Hypothalamus (tissue), 51 donors: ENCODE measurements around the gene ERP27.

Source experiments
- DNase-seq, 51 donors: peaks; one replicate each; lab custom pipeline; 2025; lab: John Stamatoyannopoulos, UW

Gene ERP27

DNA sequence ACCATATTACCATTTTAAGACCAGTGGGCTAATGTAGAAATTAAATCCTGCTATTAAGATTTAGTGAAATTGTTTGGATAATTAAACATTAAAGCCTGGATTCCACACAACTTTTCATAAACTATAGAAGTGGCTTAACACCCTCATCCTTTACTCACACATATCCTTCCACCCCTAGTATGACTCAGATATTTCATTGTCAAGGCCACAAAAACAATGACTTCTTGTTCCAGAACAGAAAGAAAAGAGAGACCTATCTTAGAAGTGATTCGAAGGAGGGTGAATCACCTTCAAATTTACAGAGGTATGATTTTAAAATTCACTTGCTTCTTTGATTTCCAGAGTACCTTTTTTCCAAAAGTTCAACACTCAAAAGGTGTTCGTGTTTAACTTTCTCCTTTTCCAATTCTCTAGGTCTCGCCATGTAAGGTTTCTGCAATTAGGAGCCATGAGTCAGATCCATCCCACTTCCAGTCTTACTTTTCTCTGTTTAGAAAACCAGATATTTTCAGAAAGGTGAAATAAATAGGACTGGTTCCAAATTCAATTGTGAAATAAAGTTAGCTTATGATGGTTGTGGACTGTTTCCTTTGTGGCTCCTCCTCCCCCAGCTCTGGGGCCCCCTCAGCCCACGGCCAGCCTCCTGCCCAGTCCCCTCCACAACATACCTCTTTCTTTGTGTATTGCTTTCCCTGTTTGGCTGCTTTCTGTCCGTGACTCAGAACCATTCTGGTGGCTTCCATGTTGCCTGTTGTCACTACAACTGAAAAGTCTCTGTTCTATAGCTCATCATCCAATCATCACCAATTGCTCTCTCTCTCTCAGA, 28.0 kb downstream of the ERP27 start:
- DNase-seq, result peak in 1 of 51 donors; percentile 25

DNA sequence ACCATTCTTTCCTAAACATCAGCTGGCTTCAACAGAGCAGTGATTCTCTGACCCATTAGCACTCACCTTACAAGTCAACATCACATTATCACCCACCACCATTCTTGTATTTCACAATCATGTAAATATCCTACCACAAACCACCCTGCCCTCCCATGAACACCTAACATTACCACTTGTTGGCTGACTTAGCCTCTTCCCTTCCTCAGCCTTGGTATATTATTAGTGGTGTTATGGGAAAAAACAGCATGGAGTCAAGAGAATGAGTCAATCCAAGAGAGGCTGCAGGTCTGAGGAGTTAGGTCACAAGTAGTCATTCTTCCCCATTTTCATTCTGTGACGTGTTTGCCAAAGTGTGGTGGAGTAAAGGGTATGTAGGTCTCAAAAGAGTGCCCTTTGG, 30.4 kb downstream of the ERP27 start:
- DNase-seq, result no peak

DNA sequence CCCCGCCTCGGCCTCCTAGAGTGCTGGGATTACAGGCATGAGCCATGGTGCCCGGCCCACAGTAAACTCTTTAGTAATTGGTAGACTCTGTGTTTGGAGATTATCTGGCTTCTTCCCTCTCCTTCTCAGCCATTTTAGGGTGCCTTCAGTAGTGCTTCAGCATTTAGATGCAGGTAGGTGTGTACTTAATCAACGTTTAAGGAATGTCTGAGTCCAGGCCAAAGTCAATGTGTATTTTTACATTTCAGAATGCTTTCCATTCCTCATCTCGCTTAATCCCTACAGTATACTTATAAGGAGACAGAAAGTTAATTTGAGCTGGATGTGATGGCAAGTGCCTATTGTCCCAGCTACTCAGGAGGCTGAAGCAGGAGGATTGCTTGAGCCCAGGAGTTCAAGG, 32.2 kb downstream of the ERP27 start:
- no peak for DNase-seq

DNA sequence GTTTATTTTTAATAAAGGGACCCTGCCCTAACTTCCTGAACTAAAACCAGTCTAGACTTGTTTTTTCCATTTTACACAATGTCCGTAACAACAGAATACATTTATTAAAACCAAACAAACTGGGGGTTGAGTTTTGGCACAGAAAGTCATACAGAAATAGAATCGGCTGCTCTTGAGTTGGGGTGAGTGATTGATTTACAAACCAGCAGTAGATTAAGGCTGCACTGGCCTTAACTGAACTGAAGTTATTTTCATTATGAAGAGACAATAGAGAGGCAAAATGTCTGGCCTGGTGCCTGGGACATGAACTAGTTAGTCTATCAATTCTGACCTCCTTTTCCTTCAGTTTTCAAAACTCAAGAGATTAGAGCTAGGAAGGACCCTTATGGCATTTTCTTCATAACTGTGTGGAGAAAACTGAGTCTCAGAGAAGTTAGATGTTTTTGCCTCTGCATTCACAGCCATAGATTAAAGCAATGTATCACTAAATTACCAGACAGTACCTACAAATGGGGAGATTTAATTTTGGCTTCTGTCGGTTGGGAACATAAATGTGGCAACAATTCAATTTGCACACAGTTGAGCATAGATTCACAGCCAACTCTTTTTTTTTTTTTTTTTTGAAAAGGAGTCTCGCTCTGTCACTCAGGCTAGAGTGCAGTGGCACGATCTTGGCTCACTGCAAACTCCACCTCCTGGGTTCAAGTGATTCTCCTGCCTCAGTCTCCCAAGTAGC, 32.9 kb downstream of the ERP27 start:
- no peak for DNase-seq

DNA sequence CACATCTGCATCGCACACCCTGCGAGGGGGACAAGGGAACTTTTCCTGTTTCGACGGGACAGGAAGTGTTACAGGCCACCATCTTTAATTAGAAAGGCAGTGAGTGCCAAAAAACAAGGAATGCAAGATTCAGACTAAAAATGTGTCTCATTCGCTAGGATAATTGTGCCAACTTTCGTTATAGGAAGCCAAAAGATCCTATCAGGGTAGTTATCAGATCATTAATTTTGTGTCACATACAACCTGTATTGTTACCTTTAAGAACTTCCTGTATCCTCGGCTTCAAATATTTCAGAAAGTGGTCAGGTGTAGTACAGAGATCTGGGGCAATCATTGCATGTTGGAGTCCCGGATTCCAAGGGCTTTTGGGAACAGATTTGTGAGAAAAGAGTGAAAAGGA, 33.5 kb downstream of the ERP27 start:
- no peak for DNase-seq

DNA sequence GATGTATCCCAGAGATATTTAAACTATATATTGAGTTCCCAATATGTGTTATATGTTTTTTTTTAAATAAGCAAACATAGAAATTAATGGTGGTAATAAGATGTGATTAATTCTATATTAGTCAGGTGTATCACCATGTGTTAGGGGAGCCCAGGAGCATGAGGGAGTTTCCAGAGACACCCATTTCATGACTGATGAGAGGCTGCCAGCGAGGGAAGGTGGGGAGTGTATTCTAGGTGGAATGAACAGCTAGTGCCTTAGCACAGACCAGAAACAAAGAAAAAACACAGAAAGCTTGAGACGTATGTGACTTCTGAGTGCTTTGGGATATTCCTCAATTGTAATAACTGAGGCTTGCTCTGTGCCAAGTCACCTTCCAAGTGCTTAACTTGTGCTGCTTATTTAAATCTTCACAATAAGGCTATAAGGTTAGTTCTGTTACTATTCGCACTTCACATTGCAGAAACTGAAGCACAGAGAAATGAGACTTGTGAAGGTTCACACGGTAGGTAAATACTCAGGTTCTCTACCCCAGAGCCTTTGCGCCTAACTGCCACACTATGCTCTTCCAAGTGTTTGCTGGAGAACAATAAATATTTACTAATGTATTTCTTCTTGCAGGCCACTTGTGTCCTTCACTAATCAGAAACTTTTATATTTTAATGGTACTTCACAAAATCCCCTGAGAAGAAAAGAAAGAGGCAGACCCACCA, 34.8 kb downstream of the ERP27 start:
- DNase-seq, result no peak

DNA sequence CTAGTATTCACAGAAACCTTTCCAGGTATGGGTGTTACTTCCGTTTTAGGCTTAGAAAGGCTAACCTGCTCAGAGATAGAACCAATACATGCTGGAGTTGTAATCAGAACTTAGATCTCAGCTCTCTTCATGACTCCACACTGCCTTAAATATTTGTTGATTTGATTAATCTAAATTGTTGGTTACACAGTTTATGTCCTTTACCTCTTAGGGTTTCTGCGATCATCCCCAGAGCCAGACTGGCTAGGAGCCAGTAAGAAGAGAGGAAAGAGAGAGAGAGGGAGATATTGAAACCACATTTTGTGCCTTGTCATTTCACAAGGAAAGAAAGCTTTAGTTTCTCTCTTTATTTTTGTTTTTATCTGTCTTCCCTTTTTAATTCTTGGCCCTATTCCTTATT, 35.9 kb downstream of the ERP27 start:
- no peak for DNase-seq

DNA sequence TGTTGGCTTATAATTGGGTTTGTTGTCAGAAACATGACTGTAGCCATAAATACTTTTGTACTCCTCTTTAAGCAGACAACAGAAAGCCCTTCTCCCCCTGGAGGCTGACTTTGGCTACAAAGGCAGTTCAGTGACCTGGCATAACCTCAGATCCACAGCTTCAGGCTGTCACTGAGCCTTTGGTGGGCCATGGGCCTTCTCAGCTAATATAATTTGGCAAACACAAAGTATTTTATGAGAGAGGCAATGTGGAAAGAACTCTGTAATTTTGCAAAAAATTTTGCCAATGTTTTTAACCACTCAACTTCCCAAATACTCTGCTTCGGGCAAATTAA, 37.1 kb downstream of the ERP27 start:
- DNase-seq, result no peak

DNA sequence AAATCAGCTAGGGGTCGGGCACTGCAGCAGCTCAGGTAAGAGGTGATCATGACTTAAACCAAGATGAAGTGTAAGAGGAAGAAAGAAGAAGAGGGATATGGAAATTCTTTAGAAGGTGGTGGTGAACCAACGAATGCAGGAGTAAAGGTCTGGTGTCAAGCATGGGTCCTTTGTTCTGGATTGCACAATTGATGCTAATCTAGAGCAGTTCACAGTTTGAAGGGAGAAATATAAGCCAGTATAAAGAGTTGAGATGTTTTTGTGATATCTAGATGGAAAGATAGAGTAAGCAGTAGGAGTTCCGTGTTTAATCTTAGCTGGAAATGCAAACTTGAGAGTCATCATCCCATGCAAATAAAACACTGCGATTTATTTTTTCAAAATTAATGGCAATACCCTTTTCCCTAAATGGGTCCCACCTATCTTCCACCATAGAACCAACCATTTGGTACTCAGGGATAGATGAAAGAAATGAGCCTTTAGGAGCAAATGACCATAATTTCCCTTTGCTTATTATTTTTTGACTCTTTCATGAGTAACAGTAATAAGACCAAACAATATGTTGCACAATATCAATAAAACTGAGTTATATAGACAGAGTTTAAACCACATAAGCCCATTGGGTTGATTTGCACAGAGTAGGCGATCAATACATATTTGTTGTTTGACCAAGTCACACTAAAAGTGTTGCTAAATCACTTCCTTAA, 37.7 kb downstream of the ERP27 start:
- DNase-seq, result no peak

DNA sequence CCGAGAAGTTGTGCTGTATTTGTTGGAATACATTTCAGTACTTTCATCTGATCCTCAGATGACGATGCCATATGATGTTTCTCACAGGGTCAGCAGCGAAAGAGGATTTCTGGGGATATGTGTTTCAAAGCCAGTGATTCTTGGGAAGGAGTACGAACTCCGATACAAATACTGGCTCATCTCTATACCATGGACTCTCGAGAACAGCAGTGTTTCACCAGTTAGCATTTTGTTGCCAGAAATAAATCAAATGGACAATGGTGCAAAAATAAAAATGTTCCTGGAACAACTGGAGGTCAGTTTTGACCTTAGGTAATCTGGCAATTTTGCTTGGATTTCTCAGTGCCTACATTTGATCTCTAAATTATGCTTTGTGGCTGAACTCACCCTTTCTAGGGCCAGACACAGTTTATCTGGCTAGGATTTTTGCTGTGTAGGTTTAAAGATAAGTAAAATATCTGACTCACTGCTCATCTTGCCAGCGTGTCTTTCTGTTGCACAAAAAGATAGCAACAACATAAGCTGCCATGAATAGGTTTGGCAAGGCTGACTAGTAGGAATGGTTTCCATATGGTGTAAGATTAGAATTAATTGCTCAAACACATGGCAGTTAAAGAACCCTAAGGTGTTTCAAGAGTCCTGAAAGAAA, 41.7 kb downstream of the ERP27 start:
- DNase-seq, result no peak

DNA sequence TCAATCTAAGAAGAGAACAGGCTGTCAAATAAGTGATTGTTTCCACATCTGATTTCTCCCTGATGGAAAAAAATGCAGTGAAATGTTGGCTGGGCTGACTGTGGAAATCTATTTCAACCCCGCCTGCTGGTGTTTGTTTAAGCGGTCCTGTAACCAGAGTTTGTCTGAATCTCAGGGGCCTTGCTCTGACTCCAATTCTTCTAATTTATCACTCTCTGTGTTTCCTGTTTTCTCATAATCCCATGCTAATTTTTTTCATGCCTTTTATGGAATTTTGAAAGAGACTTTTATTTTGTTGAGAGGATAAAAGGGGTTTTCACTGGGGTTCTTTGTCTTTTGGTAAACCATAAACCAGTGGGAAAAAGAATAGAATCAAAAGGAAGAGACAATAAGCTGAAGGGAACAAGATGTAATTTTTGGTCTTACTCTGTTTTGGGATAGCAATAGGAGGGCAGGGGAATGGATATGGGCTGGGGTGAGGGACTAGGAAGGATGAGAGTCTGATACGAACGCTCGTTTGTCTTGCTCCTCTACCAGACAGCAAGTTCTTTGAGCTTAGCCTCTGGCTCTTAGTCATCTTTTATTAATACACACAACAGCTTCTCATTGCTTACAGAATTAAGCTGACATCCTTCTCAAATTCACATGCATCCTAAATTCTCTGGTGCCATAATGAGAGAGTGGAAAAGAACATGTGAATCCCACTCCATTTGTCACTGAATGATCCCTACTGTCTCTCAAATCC, 44.7 kb downstream of the ERP27 start:
- DNase-seq, result no peak

DNA sequence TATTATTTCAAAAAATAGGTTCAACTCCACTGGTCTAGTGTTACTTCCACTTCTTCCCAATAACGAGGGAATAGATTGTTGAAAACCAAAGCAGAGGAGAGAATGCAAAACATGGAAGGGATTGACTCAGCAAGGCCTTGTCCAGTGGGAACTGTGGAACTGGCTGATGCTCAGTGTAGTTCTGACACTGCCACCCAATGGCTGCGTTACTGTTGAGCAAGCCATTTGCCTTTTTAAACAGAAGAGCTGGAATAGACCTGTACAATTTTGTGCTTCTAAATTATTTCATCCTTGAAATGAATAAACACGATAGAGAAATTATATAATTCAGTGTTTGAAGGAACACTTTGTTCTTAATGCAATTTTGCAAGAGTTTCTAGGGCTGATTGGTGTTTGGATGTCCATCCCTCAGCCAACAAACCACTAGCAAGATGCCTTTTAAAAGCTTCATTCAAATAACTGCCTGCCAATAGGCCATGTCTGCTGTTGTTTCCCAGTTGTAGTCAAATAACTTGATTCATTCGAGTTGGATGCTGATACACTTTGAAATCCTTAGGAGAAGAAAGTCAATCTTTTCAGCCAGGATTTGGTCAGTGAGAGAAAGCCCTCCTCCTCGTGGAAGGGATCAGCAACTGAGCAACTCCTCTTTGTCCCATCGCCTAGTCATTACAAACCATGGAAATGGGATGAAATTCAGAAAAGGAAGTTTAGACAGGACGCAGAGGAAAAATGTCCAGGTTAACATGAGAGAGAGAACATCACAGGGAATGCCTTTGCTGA, 45.4 kb downstream of the ERP27 start:
- DNase-seq, result peak in 12 of 51 donors; percentile 1 to 41 (median 25)

DNA sequence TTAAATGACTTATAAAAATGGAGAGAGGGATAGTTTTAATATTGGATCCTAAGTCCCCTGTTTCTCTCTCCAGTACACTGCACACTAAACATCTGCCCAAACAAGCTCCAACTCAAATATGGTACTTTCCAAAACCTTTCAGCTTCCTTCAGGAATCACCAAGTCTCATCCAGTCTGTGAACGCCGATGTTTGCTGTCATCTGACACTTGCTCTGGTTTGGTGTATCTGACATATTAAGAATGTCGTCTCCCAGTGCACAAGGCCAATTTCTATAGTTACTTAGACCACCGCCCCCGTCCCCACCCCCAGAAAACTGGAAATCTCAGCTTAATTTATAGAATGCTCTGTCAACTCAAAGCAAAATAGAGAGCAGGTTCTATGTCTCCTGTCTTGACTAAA, 47.6 kb downstream of the ERP27 start:
- no peak for DNase-seq

DNA sequence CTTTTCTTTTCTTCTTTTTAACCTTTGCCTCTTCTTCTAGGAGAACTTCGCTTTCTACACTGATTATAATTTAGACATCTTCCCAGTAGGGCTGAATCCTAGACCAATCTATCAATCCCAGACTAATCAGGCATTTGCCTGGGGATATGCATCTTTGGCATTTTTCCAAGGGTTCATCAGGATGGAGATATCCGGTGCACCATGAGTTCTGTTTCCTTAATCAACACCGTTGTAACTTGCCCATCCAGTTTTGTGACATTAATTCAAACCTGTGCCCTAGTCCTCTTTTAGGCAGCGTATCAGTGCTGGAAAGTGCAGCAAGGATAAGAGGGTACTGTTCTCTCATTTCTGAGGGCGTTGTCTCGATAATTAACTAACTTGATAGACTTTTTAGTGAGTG, 52.1 kb downstream of the ERP27 start:
- no peak for DNase-seq

DNA sequence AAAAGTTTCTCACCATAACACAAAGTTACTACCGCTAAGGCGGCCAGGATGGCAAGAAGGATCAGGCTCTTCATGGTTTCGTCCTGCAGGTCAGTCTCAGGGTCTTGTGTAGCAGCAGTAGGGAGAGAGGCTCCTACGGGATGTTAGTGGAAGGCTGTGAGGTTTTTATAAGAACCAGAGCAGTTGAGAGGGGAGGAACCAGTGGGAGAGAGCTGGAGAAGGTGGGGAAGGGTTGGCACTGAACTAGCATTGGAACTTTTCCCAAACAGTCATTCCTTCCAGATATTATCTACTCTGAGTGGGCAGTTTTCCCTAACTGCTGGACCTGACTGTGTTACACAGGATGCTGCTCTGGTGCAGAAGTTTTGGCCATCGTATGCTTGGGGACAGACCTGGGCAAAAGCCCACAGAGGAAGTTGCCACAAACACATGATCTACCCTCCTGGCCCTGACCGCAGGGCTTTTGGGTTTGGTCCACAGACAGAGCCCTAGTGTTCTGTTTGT, 52.6 kb downstream of the ERP27 start, which contains the start of gene MGP:
Gene MGP (minus strand): TSS at position 137 of the 504 bp plus-strand sequence. CDS start 63 bp downstream, at position 74.
- peak in 4 of 51 donors; percentile 2 to 16 (median 6) for DNase-seq

DNA sequence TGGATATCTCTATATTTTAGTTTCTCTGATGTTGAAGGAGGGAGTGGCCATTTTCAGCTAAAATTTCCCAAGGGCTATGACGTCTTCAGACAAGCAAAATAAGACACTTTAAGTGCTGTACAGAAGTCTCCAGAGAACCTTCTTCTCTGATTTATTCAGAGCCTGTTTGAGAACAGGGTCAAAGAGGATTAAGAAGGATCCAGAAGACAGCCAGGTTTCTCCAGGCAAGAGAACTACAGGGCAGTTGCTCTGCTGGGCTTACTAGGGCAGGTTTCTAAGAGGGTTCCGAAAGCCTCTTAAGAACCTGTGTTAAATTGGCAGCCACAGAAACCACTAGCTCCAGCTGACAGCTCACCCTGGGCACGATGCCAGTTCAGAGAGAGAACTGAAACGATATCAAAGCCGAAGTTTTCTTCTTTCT, 53.9 kb downstream of the ERP27 start:
- DNase-seq, result peak in 45 of 51 donors; percentile 2 to 73 (median 44)

DNA sequence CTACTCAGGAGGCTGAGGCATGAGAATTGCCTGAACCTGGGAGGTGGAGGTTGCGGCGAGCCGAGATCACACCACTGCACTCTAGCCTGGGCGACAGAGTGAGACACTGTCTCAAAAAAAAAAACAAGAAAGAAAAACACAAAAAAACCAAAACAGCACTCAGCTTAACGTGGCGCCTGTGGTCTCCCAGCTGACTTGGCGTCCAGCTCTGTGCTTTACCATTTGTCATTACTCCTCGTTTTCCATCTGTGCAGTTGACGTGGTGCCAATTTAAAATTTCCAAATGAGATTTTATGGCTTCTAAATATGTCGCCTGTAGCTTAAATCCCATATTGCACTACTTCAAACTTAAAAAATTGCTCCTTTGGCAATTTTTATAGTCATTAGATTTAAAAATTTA, 54.7 kb downstream of the ERP27 start:
- no peak for DNase-seq

DNA sequence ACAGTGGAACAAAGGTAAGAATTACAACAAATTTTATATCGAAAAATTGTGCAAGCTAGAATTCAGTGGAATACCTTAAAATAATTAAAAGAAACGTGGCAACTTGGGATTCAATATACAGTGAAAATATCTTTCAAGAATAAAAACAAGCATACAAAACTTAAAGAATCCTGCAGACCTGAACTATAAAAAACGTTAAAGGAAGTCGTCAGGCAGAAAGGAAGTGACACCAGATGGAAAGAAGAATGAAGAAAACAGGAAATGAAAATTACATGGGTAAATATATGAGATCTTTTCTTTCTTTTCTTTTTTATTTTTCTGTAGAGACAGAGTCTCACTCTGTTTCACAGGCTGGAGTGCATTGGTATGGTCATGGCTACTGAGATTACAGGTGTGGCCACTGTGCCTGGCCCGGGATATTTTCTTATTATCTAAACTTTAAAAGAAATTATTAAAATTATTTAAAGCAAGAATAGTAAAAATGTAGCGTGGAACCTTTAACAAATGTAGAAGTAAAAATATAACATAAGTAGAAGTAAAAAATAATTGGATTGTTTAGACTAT, 57.4 kb downstream of the ERP27 start:
- no peak for DNase-seq
